ENCODE data around the gene ADAMTS1. TPM values are rescaled to one million over a fixed set of nuclear protein-coding genes. Genes with fewer than 3 reads are reported as not detected.

Gene ADAMTS1
- total and polyA plus RNA-seq, 9 donors: 93.7 to 532 (median 282) TPM

DNA sequence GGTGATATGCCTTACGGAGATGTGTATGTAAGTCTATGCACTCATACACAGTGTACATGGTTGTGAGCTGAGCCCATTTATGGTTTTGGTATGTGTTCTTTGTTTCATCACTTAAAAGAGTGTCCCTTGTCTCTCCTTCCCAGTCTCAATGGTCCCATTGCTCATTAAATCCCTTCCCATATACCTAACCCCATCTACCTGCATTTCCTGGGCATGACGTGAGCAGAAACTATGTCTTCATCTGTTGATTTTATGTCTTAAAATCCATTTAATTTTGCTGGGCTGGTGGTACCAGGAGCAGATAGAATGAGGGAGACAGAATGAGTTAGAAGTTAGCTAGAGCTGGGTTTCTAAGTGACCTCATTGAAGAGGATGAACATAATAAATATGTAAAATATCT, 44.8 kb downstream of the ADAMTS1 start:
- no peaks in the 10 kb centered on the region for H3K36me3 ChIP-seq
- intact Hi-C loops (cut with DNase I): loop anchor here in 2 of 4 donors (2.0 to 5.0 kb wide), 2 partner anchors 44 to 47 kb away; partner anchors contain the start of gene ADAMTS1 (in 2 of the 2)
- no peak for TF ChIP-seq EP300 (IDR thresholded peaks at IDR 0.05)
- TF ChIP-seq, protein P1, sequence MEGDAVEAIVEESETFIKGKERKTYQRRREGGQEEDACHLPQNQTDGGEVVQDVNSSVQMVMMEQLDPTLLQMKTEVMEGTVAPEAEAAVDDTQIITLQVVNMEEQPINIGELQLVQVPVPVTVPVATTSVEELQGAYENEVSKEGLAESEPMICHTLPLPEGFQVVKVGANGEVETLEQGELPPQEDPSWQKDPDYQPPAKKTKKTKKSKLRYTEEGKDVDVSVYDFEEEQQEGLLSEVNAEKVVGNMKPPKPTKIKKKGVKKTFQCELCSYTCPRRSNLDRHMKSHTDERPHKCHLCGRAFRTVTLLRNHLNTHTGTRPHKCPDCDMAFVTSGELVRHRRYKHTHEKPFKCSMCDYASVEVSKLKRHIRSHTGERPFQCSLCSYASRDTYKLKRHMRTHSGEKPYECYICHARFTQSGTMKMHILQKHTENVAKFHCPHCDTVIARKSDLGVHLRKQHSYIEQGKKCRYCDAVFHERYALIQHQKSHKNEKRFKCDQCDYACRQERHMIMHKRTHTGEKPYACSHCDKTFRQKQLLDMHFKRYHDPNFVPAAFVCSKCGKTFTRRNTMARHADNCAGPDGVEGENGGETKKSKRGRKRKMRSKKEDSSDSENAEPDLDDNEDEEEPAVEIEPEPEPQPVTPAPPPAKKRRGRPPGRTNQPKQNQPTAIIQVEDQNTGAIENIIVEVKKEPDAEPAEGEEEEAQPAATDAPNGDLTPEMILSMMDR (IDR thresholded peaks at IDR 0.05): no peak
- TF ChIP-seq POLR2A (IDR thresholded peaks at IDR 0.05): no peak
- H3K4me3 ChIP-seq: no peak overlapping the region
- H3K27ac ChIP-seq: peak overlapping the region; percentile 77 to 78
- 33 to 49% (median 46%) methylated on average over 2 of the region's 2 CpGs for WGBS, 3 donors
- H3K9me3 ChIP-seq: no peaks in the 10 kb centered on the region
- H3K4me1 ChIP-seq (ENCODE audit: insufficient read depth): peaks cover 20% of the 10 kb centered on the region
- no peaks in the 10 kb centered on the region for H3K27me3 ChIP-seq
- DNase-seq: no peak

DNA sequence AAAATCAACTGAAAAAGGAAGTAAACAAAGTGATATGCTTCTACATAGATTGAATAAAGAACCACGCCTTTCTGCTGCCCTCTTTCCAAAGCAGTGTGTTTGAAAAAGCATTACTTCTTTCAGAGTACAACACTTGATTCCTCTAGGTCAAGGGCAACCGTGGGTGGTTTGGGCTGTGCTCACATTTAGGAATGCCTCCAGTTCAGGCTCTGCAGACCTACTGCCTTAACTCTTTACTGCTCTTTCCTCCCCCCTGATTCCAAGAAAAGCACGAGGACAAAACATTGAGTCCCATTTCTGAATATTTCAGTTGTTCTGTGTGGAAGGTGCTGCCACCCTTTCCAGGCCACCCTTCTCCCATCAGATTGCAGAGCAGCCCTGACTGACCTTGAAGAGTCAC, 45.2 kb downstream of the ADAMTS1 start:
- DNase-seq: peak; percentile 75 to 84 (median 78)
- peaks cover 24% of the 10 kb centered on the region for H3K4me1 ChIP-seq (ENCODE audit: insufficient read depth)

DNA sequence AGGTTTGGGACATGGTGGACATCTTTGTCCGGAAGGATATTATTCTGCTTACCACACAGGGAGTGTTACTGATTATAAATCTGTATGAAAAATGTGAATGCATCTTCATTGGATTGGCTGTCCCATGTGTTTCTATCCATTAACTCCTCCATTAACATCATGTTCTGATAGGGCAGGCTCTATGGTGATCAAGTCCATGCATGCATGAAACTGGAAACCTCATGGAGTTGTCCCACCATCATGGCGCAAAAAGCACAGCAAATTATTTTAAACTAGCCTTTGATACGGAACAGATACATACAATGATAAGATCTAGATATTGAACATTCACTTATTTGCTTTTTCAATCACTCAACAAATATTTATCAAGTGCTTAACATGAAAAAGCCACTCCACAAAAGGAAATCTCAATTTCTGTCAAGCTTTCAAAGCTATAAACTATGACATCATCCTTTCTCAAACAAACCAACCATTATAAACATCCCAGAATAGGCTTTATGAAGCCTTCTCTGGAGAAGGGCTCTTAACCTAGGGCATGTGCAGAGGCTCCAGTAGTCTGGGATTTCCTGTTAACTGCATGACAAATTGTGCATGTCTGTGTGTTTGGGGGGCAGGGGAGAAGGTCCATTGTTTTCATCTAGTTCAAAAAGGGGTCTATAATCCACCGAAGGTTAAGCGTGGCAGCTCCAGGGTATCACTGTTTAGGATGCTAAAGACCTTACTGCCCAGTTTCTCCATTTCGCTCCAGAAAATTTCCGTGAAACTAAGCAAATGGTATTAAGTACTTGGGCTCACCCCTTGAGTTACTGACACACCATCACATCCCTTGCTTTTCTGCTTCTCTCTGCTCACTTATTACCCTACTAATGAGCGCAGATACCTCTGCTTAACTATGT, 46.1 kb downstream of the ADAMTS1 start:
- Histone ChIP-seq H3K27me3 (no peaks in the 10 kb centered on the region), H3K9me3 (no peaks in the 10 kb centered on the region), H3K36me3 (no peaks in the 10 kb centered on the region), H3K4me1 (ENCODE audit: insufficient read depth) (peaks cover 21% of the 10 kb centered on the region), H3K27ac (peak overlapping the region in 1 of 2 donors; percentile 78), H3K4me3 (no peak overlapping the region)
- TF ChIP-seq POLR2A (IDR thresholded peaks at IDR 0.05) (no peak), EP300 (IDR thresholded peaks at IDR 0.05) (no peak)
- WGBS, 3 donors: 88 to 95% (median 93%) methylated on average over 8 of the region's 8 CpGs
- intact Hi-C loops (cut with DNase I): loop anchor here in 1 of 4 donors (10.0 kb wide), 1 partner anchor 46 kb away; the partner anchor contains the start of gene ADAMTS1
- no peak for DNase-seq

More for the DNA sequence above, 45.2 kb downstream of the ADAMTS1 start:
- no peaks in the 10 kb centered on the region for H3K27me3 ChIP-seq
- intact Hi-C loops (cut with DNase I): loop anchor here in 2 of 4 donors (2.0 to 5.0 kb wide), 2 partner anchors 45 to 47 kb away; partner anchors contain the start of gene ADAMTS1 (in 2 of the 2)
- no peak overlapping the region for H3K4me3 ChIP-seq
- WGBS, 3 donors: 1 to 9% (median 5%) methylated on average over 3 of the region's 3 CpGs
- H3K27ac ChIP-seq: peak overlapping the region; percentile 77 to 78
- no peak for TF ChIP-seq POLR2A (IDR thresholded peaks at IDR 0.05)
- no peaks in the 10 kb centered on the region for H3K9me3 ChIP-seq
- H3K36me3 ChIP-seq: no peaks in the 10 kb centered on the region

DNA sequence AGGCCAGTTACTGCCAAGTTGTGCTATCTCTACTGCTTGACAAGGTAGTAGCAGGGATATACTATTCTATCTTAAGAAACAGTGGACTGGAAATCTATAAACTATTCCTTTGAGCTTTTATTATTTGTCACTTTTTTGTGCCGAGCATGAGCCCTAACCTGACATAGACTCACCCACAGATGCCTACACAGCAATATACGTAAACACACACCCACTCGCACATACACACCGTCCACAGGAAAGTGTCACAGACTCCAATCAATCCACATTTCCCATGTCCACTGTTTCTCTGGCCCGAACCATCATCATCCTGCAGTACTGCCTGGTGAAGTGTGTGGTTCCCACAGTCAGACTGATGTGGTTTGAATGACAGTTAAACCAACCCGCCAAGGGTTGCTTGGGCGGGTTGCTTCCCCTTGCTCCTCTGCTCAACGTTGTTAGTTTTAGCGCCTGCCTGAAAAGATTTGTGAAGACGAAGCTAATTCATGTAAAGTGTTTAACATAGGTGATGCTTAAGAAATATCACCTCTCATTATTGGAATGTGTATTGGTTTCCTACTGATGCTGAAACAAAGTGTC, 47.2 kb downstream of the ADAMTS1 start:
- Histone ChIP-seq H3K27ac (peak overlapping the region; percentile 62 to 69), H3K27me3 (no peaks in the 10 kb centered on the region), H3K4me1 (ENCODE audit: insufficient read depth) (peaks cover 18% of the 10 kb centered on the region), H3K9me3 (no peaks in the 10 kb centered on the region), H3K36me3 (no peaks in the 10 kb centered on the region), H3K4me3 (no peak overlapping the region)
- TF ChIP-seq POLR2A (IDR thresholded peaks at IDR 0.05) (no peak), EP300 (IDR thresholded peaks at IDR 0.05) (no peak)
- TF ChIP-seq, protein P1 (IDR thresholded peaks at IDR 0.05): no peak
- intact Hi-C loops (cut with DNase I): loop anchor here in 1 of 4 donors (10.0 kb wide), 1 partner anchor 47 kb away; the partner anchor contains the start of gene ADAMTS1
- no peak for DNase-seq
- 92 to 95% (median 94%) methylated on average over 10 of the region's 10 CpGs for WGBS, 3 donors

DNA sequence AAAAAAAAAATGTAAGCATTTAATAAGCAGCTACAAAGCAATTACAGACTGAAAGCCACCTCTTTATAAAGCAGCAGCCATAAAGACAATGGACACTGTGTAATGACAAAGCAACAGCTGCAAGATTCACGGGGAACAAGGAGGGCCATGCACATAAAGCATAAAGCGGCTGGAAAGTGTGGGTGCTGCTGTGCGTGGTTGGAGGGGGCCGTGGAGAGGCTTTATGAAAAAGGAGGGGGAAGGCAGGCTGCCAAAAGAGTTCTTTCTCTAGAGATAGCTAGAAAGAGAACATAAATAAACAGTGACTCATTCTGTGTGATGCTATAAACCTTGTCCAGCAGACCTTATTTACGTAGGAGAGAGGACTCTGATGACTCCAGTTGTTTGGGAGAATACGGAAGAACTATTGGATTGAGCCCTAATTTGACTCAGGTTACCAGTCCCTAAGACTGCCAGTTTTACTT, 49.3 kb downstream of the ADAMTS1 start:
- Histone ChIP-seq H3K36me3 (no peaks in the 10 kb centered on the region), H3K4me1 (ENCODE audit: insufficient read depth) (peaks cover 18% of the 10 kb centered on the region), H3K4me3 (no peak overlapping the region), H3K27ac (peak overlapping the region; percentile 72 to 77), H3K27me3 (no peaks in the 10 kb centered on the region), H3K9me3 (no peaks in the 10 kb centered on the region)
- peak; percentile 85 to 96 (median 94) for DNase-seq
- WGBS, 3 donors: 3 to 9% (median 8%) methylated on average over 6 of the region's 6 CpGs
- TF ChIP-seq EP300 (IDR thresholded peaks at IDR 0.05): peak; percentile 67
- TF ChIP-seq, protein P1 (IDR thresholded peaks at IDR 0.05): no peak
- intact Hi-C loops (cut with DNase I): loop anchor here in 1 of 4 donors (10.0 kb wide), 1 partner anchor 49 kb away; the partner anchor contains the start of gene ADAMTS1
